RWPE1 (cell line): ENCODE measurements around the gene FBXW11.

Experiments
- CTCF ChIA-PET: fragments of 350-600 bp; sonication (Branson Sonifier 250); formaldehyde crosslinking; extraction: SDS; loops from one replicate; lab custom pipeline; 2021; lab: Yijun Ruan, JAX
- POLR2A ChIA-PET: fragments of 400-600 bp; formaldehyde crosslinking; extraction: SDS; loops from one replicate; lab custom pipeline; 2020; ENCODE audit warnings: antibody characterized with exemption; ENCODE audit not compliant: low non-redundant PET; lab: Yijun Ruan, JAX
- DNase-seq: peaks from one replicate; pipeline ENCODE4 v3.0.0; 2012; ENCODE audit warnings: low spot score
- H3K27ac ChIP-seq: fragments of 450-650 bp; 2 replicates; pipeline ENCODE4 v1.5.1; 2017
- CTCF ChIP-seq: fragments of 450-650 bp; conservative IDR thresholded peaks from 2 replicates; pipeline ENCODE4 v1.5.1; 2017; ENCODE audit warnings: low read depth, mild to moderate bottlenecking

FBXW11 gene

GRCh38 chr5:171901764-171902163 is 104.7 kb downstream of the FBXW11 start:
- POLR2A ChIA-PET, result no interaction called here
- no peak overlapping the region for H3K27ac ChIP-seq
- CTCF ChIA-PET, result interaction anchor here (0.5 kb wide), 1 partner anchor 32 kb away, joined by 3 read pairs; no protein-coding TSS in a partner anchor
- DNase-seq, result no peak
- no peak for TF ChIP-seq CTCF

GRCh38 chr5:171899792-171900191 is 106.6 kb downstream of the FBXW11 start:
- ChIA-PET POLR2A (no interaction called here), CTCF (interaction anchor here (1.0 to 1.2 kb wide), 2 partner anchors 13 to 48 kb away, joined by 3 to 4 read pairs; no protein-coding TSS in a partner anchor)
- H3K27ac ChIP-seq, result no peak overlapping the region
- TF ChIP-seq CTCF, result no peak
- DNase-seq, result no peak

GRCh38 chr5:171898879-171899278 is 107.6 kb downstream of the FBXW11 start:
- ChIA-PET CTCF (interaction anchor here (1.0 to 1.2 kb wide), 3 partner anchors 8 to 47 kb away, joined by 3 to 5 read pairs (median 4); no protein-coding TSS in a partner anchor), POLR2A (no interaction called here)
- no peak overlapping the region for H3K27ac ChIP-seq
- no peak for DNase-seq
- TF ChIP-seq CTCF, result no peak

GRCh38 chr5:171898386-171898785 is 108.1 kb downstream of the FBXW11 start:
- ChIA-PET POLR2A (no interaction called here), CTCF (interaction anchor here (1.2 kb wide), 1 partner anchor 9 kb away, joined by 5 read pairs; no protein-coding TSS in a partner anchor)
- DNase-seq, result no peak
- H3K27ac ChIP-seq, result no peak overlapping the region
- no peak for TF ChIP-seq CTCF

- POLR2A ChIA-PET, result no interaction called here
- CTCF ChIA-PET, result no interaction called here
- TF ChIP-seq CTCF, result no peak
- no peak overlapping the region for H3K27ac ChIP-seq
- DNase-seq, result no peak
Measured at GRCh38 chr5:171897231-171897630, 109.2 kb downstream of the FBXW11 start.

GRCh38 chr5:171895081-171895480 is 111.4 kb downstream of the FBXW11 start:
- CTCF ChIA-PET, result no interaction called here
- no peak for TF ChIP-seq CTCF
- POLR2A ChIA-PET, result no interaction called here
- no peak overlapping the region for H3K27ac ChIP-seq
- DNase-seq, result no peak
